HG03342 (cell line): ENCODE results near the gene GRIP2.
"Not testable (repeated sequence)": the region's sequence is repeated elsewhere in the genome, so short reads cannot be mapped to it uniquely, and the experiment has no call there.

Experiments used
- ATAC-seq: cut with Tn5 transposase; IDR thresholded peaks from one replicate; pipeline ENCODE4 v1.9.1; 2021; ENCODE audit warnings: mild to moderate bottlenecking, moderate library complexity; ENCODE audit not compliant: unreplicated experiment

Gene GRIP2

GRCh38 chr3:14522768-14523167, 17.4 kb downstream of the GRIP2 start:
- ATAC-seq, result no peak

DNA sequence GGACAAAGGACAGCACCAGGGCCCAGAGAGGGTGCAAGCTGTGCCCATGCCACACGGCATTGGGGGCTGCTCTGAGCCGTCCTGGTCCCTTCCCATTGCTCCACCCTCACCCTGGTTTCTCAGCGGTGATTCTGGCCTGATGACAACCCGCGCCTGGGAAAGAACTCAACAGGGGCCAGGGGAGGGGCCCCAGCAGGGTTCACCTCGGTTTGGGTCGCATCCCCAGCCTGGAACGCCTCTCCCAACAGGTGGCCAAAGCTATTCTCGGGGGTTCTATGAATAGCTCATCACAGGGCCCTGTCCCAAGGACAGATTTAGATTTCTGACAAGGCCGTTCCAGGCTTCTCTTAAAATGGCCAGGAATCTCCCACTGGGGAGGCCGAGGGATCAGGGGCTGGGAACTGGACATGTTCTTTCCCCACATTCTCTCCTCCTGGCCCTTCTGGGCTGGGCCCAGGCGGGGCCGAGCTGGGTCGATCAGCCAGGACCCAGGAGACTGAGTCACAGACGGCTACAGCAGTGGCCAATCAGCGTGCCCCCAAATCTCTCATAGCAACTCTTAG, 17.9 kb downstream of the GRIP2 start:
- ATAC-seq, result no peak

DNA sequence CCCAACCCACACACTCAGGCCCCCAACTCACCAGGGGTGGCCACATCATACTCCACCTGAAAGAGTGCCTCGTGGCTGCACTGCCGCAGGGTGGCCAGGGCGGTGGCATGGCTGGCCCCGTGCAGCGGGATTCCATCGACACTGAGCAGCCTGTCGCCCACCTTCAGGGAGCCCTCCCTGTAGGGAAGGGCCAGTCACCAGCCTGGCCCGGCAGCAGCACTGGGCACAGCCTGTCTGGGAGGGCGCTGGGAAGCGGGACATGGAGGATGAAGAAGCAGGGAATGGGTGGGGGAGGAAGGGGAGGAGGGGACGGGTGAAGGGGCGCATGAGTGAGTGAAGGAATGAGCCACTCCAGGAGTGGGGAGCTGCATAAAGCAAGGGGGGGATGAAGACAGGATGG, 18.5 kb downstream of the GRIP2 start:
- ATAC-seq, result no peak

DNA sequence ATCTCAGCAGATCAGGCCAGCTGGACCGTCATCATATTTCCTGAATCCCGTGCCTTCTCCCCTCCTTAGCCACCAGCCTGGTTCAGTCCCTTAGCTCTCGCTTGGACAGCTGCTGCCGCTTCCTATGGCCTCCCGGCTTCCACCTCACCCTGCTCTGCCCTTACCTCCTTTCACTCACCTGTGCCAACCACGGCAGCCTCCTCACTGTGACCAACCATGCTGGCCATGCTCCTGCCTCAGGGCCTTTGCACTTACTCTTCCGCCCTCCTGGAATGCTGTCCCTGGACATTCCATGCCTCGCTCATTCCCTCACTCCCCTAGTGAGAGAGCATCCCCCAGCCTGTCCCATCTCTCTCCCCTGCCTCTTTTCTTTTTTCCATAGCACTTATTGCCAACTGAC, 19.2 kb downstream of the GRIP2 start:
- no peak for ATAC-seq

GRCh38 chr3:14520149-14520548, 20.0 kb downstream of the GRIP2 start:
- ATAC-seq, result no peak

DNA sequence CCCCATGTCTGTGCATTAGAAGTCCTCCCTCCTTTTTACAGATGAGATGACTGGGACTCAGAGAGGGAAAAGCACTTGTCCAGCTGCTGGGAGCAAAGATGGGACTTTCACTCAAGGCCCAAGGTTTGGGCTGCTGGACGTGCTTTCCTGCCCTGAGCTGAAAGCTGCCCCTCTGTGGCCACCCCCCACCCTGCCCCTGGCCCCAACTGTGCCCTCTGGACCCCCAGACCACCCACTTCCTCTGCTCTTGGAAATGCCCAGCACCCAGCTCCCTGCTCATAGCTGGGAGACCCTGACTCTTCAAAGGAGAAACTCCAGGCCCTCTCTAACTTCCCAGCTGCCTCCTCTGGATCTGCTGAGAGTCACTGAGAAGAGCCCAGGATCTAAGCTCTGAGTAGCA, 20.7 kb downstream of the GRIP2 start:
- no peak for ATAC-seq

GRCh38 chr3:14518893-14519292, 21.2 kb downstream of the GRIP2 start:
- ATAC-seq, result no peak

- ATAC-seq, result no peak
Observed at GRCh38 chr3:14518432-14518802, 21.7 kb downstream of the GRIP2 start.

- ATAC-seq, result no peak
Observed at GRCh38 chr3:14517601-14518431, 22.3 kb downstream of the GRIP2 start.

GRCh38 chr3:14516738-14517345, 23.3 kb downstream of the GRIP2 start:
- no peak for ATAC-seq

- not testable (repeated sequence) for ATAC-seq
Observed at GRCh38 chr3:14515526-14515925, 24.6 kb downstream of the GRIP2 start.

GRCh38 chr3:14514323-14514720, 25.8 kb downstream of the GRIP2 start:
- no peak for ATAC-seq

GRCh38 chr3:14513566-14514322, 26.4 kb downstream of the GRIP2 start:
- ATAC-seq, result no peak

- ATAC-seq, result no peak
Observed at GRCh38 chr3:14512942-14513327, 27.2 kb downstream of the GRIP2 start.

DNA sequence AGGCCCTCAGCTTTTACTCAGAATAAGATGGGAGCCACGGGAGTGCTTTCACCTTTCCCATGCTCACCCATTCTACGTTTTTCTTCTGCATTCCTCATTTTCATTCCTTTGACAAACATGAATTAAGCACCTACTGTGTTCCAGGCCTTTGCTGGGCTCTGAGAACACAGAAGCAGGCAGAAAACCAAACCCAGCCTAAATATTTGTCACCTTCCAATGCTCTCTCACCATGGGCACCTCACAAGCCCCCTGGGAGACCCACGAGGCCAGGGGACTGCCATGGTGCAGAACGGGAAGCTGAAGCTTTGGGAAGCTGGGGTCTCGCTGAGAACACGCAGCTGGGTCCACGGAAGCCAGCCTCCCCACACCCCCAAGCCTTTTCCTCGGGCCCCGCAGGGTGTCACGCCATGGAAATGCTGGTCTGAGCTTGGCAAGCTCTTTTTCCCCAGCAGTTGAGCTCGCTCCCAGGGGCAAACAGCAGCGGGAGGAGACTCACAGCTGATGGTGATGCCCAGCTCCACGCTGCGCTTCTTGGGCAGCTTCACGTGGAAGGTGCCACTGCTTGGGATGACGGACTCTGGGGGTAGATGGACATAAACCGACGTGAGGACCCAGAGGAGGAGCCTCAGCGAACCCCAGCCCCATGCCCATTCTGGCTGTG, 27.7 kb downstream of the GRIP2 start:
- no peak for ATAC-seq

GRCh38 chr3:14511623-14512280, 28.4 kb downstream of the GRIP2 start:
- no peak for ATAC-seq

- ATAC-seq, result no peak
Observed at GRCh38 chr3:14510838-14511622, 29.1 kb downstream of the GRIP2 start.

- ATAC-seq, result no peak
Observed at GRCh38 chr3:14509796-14510100, 30.4 kb downstream of the GRIP2 start.

DNA sequence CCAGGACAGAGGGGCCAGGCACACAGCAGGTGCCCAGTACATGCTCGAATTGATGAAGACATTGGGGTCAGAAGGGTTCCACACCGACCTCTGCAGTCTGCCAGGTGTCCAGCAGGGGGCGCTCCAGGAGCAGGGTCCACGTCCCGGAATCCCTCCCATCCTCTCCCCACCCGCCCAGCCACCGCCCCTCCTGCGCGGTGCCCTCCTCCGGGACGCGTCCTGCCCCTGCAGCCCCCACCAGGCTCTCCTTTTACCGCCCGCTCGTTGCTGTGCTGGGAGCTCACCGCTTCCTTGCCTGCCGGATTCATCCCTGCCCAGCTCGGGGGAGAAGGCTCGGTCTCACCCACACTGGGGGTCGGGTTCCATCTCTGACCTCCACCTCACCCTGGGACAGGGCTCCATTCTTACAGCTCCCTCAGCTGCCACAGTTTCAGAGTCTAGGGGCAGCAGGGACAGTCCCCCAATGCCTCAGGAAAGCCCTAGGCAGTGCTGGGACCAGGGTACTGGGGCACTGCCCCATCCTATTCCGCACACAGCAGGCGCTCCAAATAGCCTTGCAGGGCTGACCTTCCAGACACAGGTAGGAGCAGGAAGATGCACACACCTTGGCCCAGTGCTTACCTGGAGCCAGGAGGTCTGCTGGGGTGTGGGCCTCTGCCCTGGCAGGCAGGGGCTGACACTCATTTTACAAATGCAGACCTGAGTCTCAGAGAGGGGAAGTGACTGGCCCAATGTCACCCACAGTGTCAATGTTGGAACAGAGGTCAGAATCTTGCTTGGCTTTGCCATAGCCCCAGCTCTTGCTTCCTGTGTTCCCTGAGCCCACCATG, 31.0 kb downstream of the GRIP2 start:
- ATAC-seq, result no peak
